ENCODE results near the gene IGSF21.

GRCh38 chr1:18089488-18089887 lies 18.1 kb upstream of the IGSF21 start:
- no peak for TF ChIP-seq NFIC (IDR thresholded peaks at IDR 0.05)
- no peak for TF ChIP-seq EGR1 (IDR thresholded peaks at IDR 0.05)
- no peak for TF ChIP-seq RAD21 (IDR thresholded peaks at IDR 0.05; ENCODE audit: low read depth)
- TF ChIP-seq CEBPB (IDR thresholded peaks at IDR 0.05), result no peak
- no peak for TF ChIP-seq YY1 (IDR thresholded peaks at IDR 0.05; ENCODE audit: low read depth)
- TF ChIP-seq, protein P1, sequence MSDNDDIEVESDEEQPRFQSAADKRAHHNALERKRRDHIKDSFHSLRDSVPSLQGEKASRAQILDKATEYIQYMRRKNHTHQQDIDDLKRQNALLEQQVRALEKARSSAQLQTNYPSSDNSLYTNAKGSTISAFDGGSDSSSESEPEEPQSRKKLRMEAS (IDR thresholded peaks at IDR 0.05), result no peak
- no peak for TF ChIP-seq CREB1 (IDR thresholded peaks at IDR 0.05; ENCODE audit: low read depth)
- TF ChIP-seq, protein P2, sequence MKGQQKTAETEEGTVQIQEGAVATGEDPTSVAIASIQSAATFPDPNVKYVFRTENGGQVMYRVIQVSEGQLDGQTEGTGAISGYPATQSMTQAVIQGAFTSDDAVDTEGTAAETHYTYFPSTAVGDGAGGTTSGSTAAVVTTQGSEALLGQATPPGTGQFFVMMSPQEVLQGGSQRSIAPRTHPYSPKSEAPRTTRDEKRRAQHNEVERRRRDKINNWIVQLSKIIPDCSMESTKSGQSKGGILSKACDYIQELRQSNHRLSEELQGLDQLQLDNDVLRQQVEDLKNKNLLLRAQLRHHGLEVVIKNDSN (IDR thresholded peaks at IDR 0.05), result no peak
- TF ChIP-seq TAF1 (IDR thresholded peaks at IDR 0.05; ENCODE audit: low read depth), result no peak
- TF ChIP-seq EP300 (IDR thresholded peaks at IDR 0.05; ENCODE audit: borderline replicate concordance), result no peak
- no peak for TF ChIP-seq REST (IDR thresholded peaks at IDR 0.05; ENCODE audit: low read depth)
- TF ChIP-seq FOXM1 (IDR thresholded peaks at IDR 0.05; ENCODE audit: borderline replicate concordance, low read depth), result no peak
- TF ChIP-seq ZBTB7A (IDR thresholded peaks at IDR 0.05; ENCODE audit: low read depth), result no peak

Data from Ishikawa (cell line).